ENCODE results near the gene FABP3.
A peak's percentile ranks its signal among the peaks of the same experiment; 100 is the strongest.

FABP3 gene

GRCh38 chr1:31373056-31373896, at the start of gene FABP3:
TSS of gene FABP3 (minus strand) at chr1:31373076. CDS start at chr1:31373014, 62 bp downstream.
- no peak for DNase-seq (ENCODE audit: low read depth)

GRCh38 chr1:31421371-31422040, 48.6 kb upstream of the FABP3 start:
- DNase-seq (ENCODE audit: low read depth), result no peak

GRCh38 chr1:31420716-31421115, 47.8 kb upstream of the FABP3 start:
- no peak for DNase-seq (ENCODE audit: low read depth)

- no peak for DNase-seq (ENCODE audit: low read depth)
These were observed 45.9 kb upstream of the FABP3 start for GRCh38 chr1:31418626-31419323.

- DNase-seq (ENCODE audit: low read depth), result no peak
These were observed 44.3 kb upstream of the FABP3 start for GRCh38 chr1:31417148-31417547.

- no peak for DNase-seq (ENCODE audit: low read depth)
These were observed 43.3 kb upstream of the FABP3 start for GRCh38 chr1:31416101-31416736.

GRCh38 chr1:31415658-31416057, 42.8 kb upstream of the FABP3 start:
- DNase-seq (ENCODE audit: low read depth), result no peak

- no peak for DNase-seq (ENCODE audit: low read depth)
These were observed 42.1 kb upstream of the FABP3 start for GRCh38 chr1:31414980-31415370.

GRCh38 chr1:31413405-31414001, 40.6 kb upstream of the FABP3 start:
- DNase-seq (ENCODE audit: low read depth), result no peak

- no peak for DNase-seq (ENCODE audit: low read depth)
These were observed 40.0 kb upstream of the FABP3 start, which contains the start of gene SERINC2 for GRCh38 chr1:31412732-31413404. TSS of gene SERINC2 (plus strand) at chr1:31413213. CDS start at chr1:31413266, 53 bp downstream.

GRCh38 chr1:31412205-31412604, 39.3 kb upstream of the FABP3 start:
- no peak for DNase-seq (ENCODE audit: low read depth)

GRCh38 chr1:31410871-31411270, 38.0 kb upstream of the FABP3 start:
- peak; percentile 46 for DNase-seq (ENCODE audit: low read depth)

- DNase-seq (ENCODE audit: low read depth), result no peak
These were observed 37.3 kb upstream of the FABP3 start for GRCh38 chr1:31409946-31410858.

- no peak for DNase-seq (ENCODE audit: low read depth)
These were observed 36.0 kb upstream of the FABP3 start for GRCh38 chr1:31408788-31409318.

- no peak for DNase-seq (ENCODE audit: low read depth)
These were observed 34.3 kb upstream of the FABP3 start for GRCh38 chr1:31407029-31407626.

- DNase-seq (ENCODE audit: low read depth), result no peak
These were observed 32.8 kb upstream of the FABP3 start for GRCh38 chr1:31405578-31406245.

- no peak for DNase-seq (ENCODE audit: low read depth)
These were observed 28.4 kb upstream of the FABP3 start for GRCh38 chr1:31401241-31401640.

GRCh38 chr1:31400393-31400792, 27.5 kb upstream of the FABP3 start:
- no peak for DNase-seq (ENCODE audit: low read depth)

GRCh38 chr1:31399976-31400375, 27.1 kb upstream of the FABP3 start:
- DNase-seq (ENCODE audit: low read depth), result no peak
